GM12878 (cell line): ENCODE data around the gene ITIH5. TPM values are rescaled to one million over a fixed set of nuclear protein-coding genes. Genes with fewer than 3 reads are reported as not detected.

ENCODE experiments used
- ATAC-seq: fragments of 200-7000 bp; cut with Tn5 transposase; 3 replicates; pipeline ENCODE4 v1.9.1; 2020; ENCODE audit warnings: mild to moderate bottlenecking, moderate library complexity
- BruUV-seq: library from RNA; stranded (reverse); fragments of 400-500 nt; replicated peaks from 2 replicates; lab custom pipeline; 2021; lab: Mats Ljungman, UMichigan
- CTCF ChIA-PET: fragments of 300-600 bp; sonication (Branson Sonifier 250); formaldehyde crosslinking; extraction: SDS; loops from one replicate; lab custom pipeline; 2021; ENCODE audit warnings: inconsistent platforms; lab: Yijun Ruan, JAX
- POLR2A ChIA-PET: fragments of 350-600 bp; formaldehyde crosslinking; extraction: SDS; loops from one replicate; lab custom pipeline; 2021; ENCODE audit warnings: inconsistent platforms; lab: Charles Lee
- RAD21 ChIA-PET: fragments of 300-600 bp; sonication (Branson Sonifier 250); formaldehyde crosslinking; loops from one replicate; lab custom pipeline; 2023; ENCODE audit warnings: antibody characterized with exemption; ENCODE audit not compliant: unreplicated experiment; lab: Charles Lee
- SMC1A ChIA-PET: fragments of 300-600 bp; sonication (Branson Sonifier 250); formaldehyde crosslinking; loops from one replicate; lab custom pipeline; 2023; ENCODE audit not compliant: unreplicated experiment, uncharacterized antibody; lab: Charles Lee
- DNase-seq: peaks from one replicate; pipeline ENCODE4 v3.0.0-alpha.2; 2011; ENCODE audit warnings: low read depth, low spot score
- FAIRE-seq: peaks from 3 replicates; lab custom pipeline; 2011; peaks lifted over from hg19 to GRCh38; lab: Jason Lieb, UNC
- H2AFZ ChIP-seq: 2 replicates; pipeline ENCODE4 v1.6.0; 2011; ENCODE audit warnings: low read depth, low read length, control low read depth; ENCODE audit not compliant: control insufficient read depth
- H3K27ac ChIP-seq: 2 replicates; pipeline ENCODE4 v1.5.1; 2011; ENCODE audit warnings: control low read depth; ENCODE audit not compliant: control insufficient read depth, insufficient read depth
- H3K27me3 ChIP-seq, 2 experiments: replicated peaks in 1 of 2; 2 replicates each; pipeline versions ENCODE4 v1.6.0 to v1.6.1; 2011; ENCODE audit warnings: low read length in 1 of 2; ENCODE audit not compliant: control insufficient read depth in 2 of 2, insufficient read depth in 2 of 2
- H3K36me3 ChIP-seq, 2 experiments: 2 replicates each; pipeline ENCODE4 v1.5.1; 2011; ENCODE audit warnings: low read length in 1 of 2; ENCODE audit not compliant: control insufficient read depth in 2 of 2, insufficient read depth in 2 of 2
- H3K4me1 ChIP-seq: 2 replicates; pipeline ENCODE4 v1.6.1; 2011; ENCODE audit warnings: mild to moderate bottlenecking, low read length, moderate library complexity, mixed read lengths; ENCODE audit not compliant: control insufficient read depth, insufficient read depth
- H3K4me2 ChIP-seq: 2 replicates; pipeline ENCODE4 v1.6.0; 2011; ENCODE audit warnings: control low read depth; ENCODE audit not compliant: control insufficient read depth, insufficient read depth
- H3K4me3 ChIP-seq: fragments of 200-600 bp; sonication (generic); 2 replicates; pipeline ENCODE4 v1.5.1; 2016
- H3K79me2 ChIP-seq: 2 replicates; pipeline ENCODE4 v1.6.0; 2011; ENCODE audit warnings: low read length; ENCODE audit not compliant: control insufficient read depth, insufficient read depth
- H3K9ac ChIP-seq: 2 replicates; pipeline ENCODE4 v1.8.0; 2011; ENCODE audit warnings: low read length, control low read depth, mixed read lengths; ENCODE audit not compliant: control insufficient read depth, insufficient read depth
- H3K9me3 ChIP-seq: replicated peaks from 3 replicates; pipeline ENCODE4 v1.5.1; 2011; ENCODE audit warnings: mild to moderate bottlenecking, low read length; ENCODE audit not compliant: control insufficient read depth, insufficient read depth
- H4K20me1 ChIP-seq: 2 replicates; pipeline ENCODE4 v1.6.0; 2011; ENCODE audit not compliant: control insufficient read depth, insufficient read depth
- BHLHE40 ChIP-seq, 2 experiments: fragments of 450-650 bp in 1 of 2; IDR thresholded peaks; 2 replicates each; pipeline ENCODE4 v1.6.1; 2011 to 2017; ENCODE audit warnings: low read depth in 2 of 2, borderline replicate concordance in 1 of 2, improper control_type of control experiment in 1 of 2, low read length in 1 of 2, mild to moderate bottlenecking in 1 of 2
- WGBS: methylation state at CpG from one replicate; pipeline ENCODE4 v1.1.6; 2016; ENCODE audit warnings: low lambda C conversion rate; ENCODE audit not compliant: insufficient replicate concordance, insufficient coverage; ENCODE audit errors: missing lambda C conversion rate; 5-methylcytosine and 5-hydroxymethylcytosine counted together
- in situ Hi-C: fragments of 300-500 bp; cut with MboI; formaldehyde crosslinking; loops from 9 replicates; pipeline ENCODE4 v1.14.3; 2018; ENCODE audit warnings: mixed read lengths
- intact Hi-C: fragments of 100-400 bp; cut with micrococcal nuclease; formaldehyde crosslinking; loops from one replicate; pipeline ENCODE4 v1.14.2; 2022; ENCODE audit not compliant: unreplicated experiment
- polyA plus RNA-seq, 11 experiments: library from polyadenylated mRNA; depleted of rRNA in 4 of 11; unstranded in 6 of 11; stranded (reverse) in 5 of 11; fragments of >200 nt; fragmentation: Nextera tagmentation in 4 of 11; fragmentation: Illumina TruSeq in 1 of 11; extraction: Ambion mirVana in 4 of 11; extraction: Trizol in 1 of 11; gene quantifications; 1 replicate in 1 of 11; 2 replicates in 10 of 11; pipeline versions ENCODE4 v1.2.1 to v1.2.3, GENCODE V29; 2011 to 2016; ENCODE audit warnings: inconsistent platforms in 2 of 11, missing spikeins in 2 of 11, low read depth in 1 of 11
- total RNA-seq, 4 experiments: library from RNA; depleted of rRNA in 3 of 4; stranded (reverse); fragments of >200 nt in 3 of 4; fragmentation: Illumina TruSeq in 1 of 4; extraction: Trizol in 1 of 4; gene quantifications; 2 replicates each; pipeline versions ENCODE4 v1.2.1 to v1.2.3, GENCODE V29; 2013 to 2021
- TF ChIP-seq, protein P1 (sequence below): fragments of 450-650 bp; IDR thresholded peaks from 2 replicates; pipeline ENCODE4 v1.6.1; 2017; ENCODE audit warnings: borderline replicate concordance
- TF ChIP-seq, protein P2 (sequence below): fragments of 450-650 bp; IDR thresholded peaks from 2 replicates; pipeline ENCODE4 v1.6.1; 2016; ENCODE audit warnings: mild to moderate bottlenecking

Gene ITIH5
- total and polyA plus RNA-seq, 10 of the 15 experiments (the other 5 are each of a cell fraction or from before 2014, with no cell fraction given): 0.14 to 0.43 (median 0.21) TPM; not detected in 7

DNA sequence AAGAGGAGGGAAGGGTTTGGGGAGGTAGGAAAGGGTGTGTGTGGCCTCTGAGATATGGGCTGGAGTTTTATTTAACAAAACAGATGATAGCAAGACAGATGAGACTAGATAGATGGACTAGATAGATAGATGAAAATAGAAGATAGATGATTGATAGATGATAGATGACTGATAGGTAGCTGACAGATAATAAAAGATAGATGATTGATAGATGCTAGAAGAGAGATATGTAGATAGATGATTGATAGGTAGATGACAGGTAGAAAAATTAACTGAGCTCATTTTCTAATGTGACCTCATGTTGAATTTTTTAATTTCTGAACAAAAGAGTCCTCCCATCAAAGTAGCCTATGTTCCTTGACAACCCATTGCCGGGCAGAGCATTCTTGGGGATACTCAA, 139.3 kb downstream of the ITIH5 start:
- RAD21 ChIA-PET: interaction anchor here (1.2 kb wide), 1 partner anchor 160 kb away, joined by 5 read pairs; no protein-coding TSS in a partner anchor
- in situ Hi-C loops (loop anchor here (5.0 to 10.0 kb wide), 2 partner anchors 1687 to 1775 kb away; no protein-coding TSS in a partner anchor), intact Hi-C loops (loop anchor here (5.0 to 10.0 kb wide), 3 partner anchors 95 to 345 kb away; partner anchors contain the start of genes ATP5F1C and KIN)
- SMC1A ChIA-PET: interaction anchor here (0.7 to 1.4 kb wide), 3 partner anchors 95 to 292 kb away, joined by 3 to 4 read pairs (median 3); no protein-coding TSS in a partner anchor
- H3K4me3 ChIP-seq: no peak overlapping the region
- H3K27ac ChIP-seq: no peak overlapping the region
- no peak overlapping the region for H3K9ac ChIP-seq
- no peaks in the 10 kb centered on the region for H3K79me2 ChIP-seq
- H2AFZ ChIP-seq: no peak overlapping the region
- DNase-seq (no peak), FAIRE-seq (no peak), ATAC-seq (no peak)
- no peaks in the 10 kb centered on the region; the same call in 2 of the 3 replicates for H3K9me3 ChIP-seq
- H4K20me1 ChIP-seq: no peaks in the 10 kb centered on the region
- H3K4me1 ChIP-seq: peaks cover 5% of the 10 kb centered on the region
- H3K4me2 ChIP-seq: no peak overlapping the region
- H3K36me3 ChIP-seq: no peaks in the 10 kb centered on the region
- H3K27me3 ChIP-seq: peaks cover 0 to 6% of the 10 kb centered on the region in 2 experiments; a peak in 1 of 4 replicates
- BruUV-seq: no TSS peak
- POLR2A ChIA-PET: no interaction called here
- TF ChIP-seq, protein P1, sequence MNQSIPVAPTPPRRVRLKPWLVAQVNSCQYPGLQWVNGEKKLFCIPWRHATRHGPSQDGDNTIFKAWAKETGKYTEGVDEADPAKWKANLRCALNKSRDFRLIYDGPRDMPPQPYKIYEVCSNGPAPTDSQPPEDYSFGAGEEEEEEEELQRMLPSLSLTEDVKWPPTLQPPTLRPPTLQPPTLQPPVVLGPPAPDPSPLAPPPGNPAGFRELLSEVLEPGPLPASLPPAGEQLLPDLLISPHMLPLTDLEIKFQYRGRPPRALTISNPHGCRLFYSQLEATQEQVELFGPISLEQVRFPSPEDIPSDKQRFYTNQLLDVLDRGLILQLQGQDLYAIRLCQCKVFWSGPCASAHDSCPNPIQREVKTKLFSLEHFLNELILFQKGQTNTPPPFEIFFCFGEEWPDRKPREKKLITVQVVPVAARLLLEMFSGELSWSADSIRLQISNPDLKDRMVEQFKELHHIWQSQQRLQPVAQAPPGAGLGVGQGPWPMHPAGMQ: no peak
- TF ChIP-seq BHLHE40 (IDR thresholded peaks at IDR 0.05; ENCODE audit: borderline replicate concordance in 1 of 2, low read depth in 2 of 2, low read length in 1 of 2): no peak
- TF ChIP-seq, protein P2, sequence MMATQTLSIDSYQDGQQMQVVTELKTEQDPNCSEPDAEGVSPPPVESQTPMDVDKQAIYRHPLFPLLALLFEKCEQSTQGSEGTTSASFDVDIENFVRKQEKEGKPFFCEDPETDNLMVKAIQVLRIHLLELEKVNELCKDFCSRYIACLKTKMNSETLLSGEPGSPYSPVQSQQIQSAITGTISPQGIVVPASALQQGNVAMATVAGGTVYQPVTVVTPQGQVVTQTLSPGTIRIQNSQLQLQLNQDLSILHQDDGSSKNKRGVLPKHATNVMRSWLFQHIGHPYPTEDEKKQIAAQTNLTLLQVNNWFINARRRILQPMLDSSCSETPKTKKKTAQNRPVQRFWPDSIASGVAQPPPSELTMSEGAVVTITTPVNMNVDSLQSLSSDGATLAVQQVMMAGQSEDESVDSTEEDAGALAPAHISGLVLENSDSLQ: peak; percentile 17; the same call in 1 of the 2 replicates
- whole genome bisulfite sequencing: 100% methylated on average over 1 of the region's 1 CpG
- CTCF ChIA-PET: interaction anchor here (0.7 to 2.3 kb wide), 3 partner anchors 158 to 273 kb away, joined by 3 to 23 read pairs (median 6); no protein-coding TSS in a partner anchor
